ENCODE results near the gene ARHGAP6.

The ARHGAP6 gene

GRCh38 chrX:11215191-11215921 is 450.4 kb downstream of the ARHGAP6 start:
- DNase-seq (ENCODE audit: low read depth) = no peak

GRCh38 chrX:11214346-11215190 is 451.2 kb downstream of the ARHGAP6 start:
- DNase-seq (ENCODE audit: low read depth) = no peak

- no peak for DNase-seq (ENCODE audit: low read depth)
These were observed 453.0 kb downstream of the ARHGAP6 start for GRCh38 chrX:11212741-11213140.

GRCh38 chrX:11210415-11210801 is 455.3 kb downstream of the ARHGAP6 start:
- no peak for DNase-seq (ENCODE audit: low read depth)

GRCh38 chrX:11209798-11210414 is 455.8 kb downstream of the ARHGAP6 start:
- DNase-seq (ENCODE audit: low read depth) = no peak

GRCh38 chrX:11206716-11207115 is 459.0 kb downstream of the ARHGAP6 start:
- no peak for DNase-seq (ENCODE audit: low read depth)

GRCh38 chrX:11205796-11206195 is 459.9 kb downstream of the ARHGAP6 start:
- no peak for DNase-seq (ENCODE audit: low read depth)

- no peak for DNase-seq (ENCODE audit: low read depth)
These were observed 468.0 kb downstream of the ARHGAP6 start for GRCh38 chrX:11197671-11198070.

- no peak for DNase-seq (ENCODE audit: low read depth)
These were observed 469.2 kb downstream of the ARHGAP6 start for GRCh38 chrX:11196476-11196875.

- DNase-seq (ENCODE audit: low read depth) = no peak
These were observed 472.7 kb downstream of the ARHGAP6 start for GRCh38 chrX:11193035-11193469.

GRCh38 chrX:11190745-11191510 is 474.8 kb downstream of the ARHGAP6 start:
- no peak for DNase-seq (ENCODE audit: low read depth)

- no peak for DNase-seq (ENCODE audit: low read depth)
These were observed 476.6 kb downstream of the ARHGAP6 start for GRCh38 chrX:11189097-11189496.

- DNase-seq (ENCODE audit: low read depth) = no peak
These were observed 477.1 kb downstream of the ARHGAP6 start for GRCh38 chrX:11188664-11189063.

- DNase-seq (ENCODE audit: low read depth) = no peak
These were observed 478.7 kb downstream of the ARHGAP6 start for GRCh38 chrX:11187001-11187400.

- no peak for DNase-seq (ENCODE audit: low read depth)
These were observed 479.9 kb downstream of the ARHGAP6 start for GRCh38 chrX:11185861-11186260.

GRCh38 chrX:11180571-11180970 is 485.1 kb downstream of the ARHGAP6 start:
- no peak for DNase-seq (ENCODE audit: low read depth)

- DNase-seq (ENCODE audit: low read depth) = no peak
These were observed 493.3 kb downstream of the ARHGAP6 start for GRCh38 chrX:11172415-11172814.

- no peak for DNase-seq (ENCODE audit: low read depth)
These were observed 493.8 kb downstream of the ARHGAP6 start for GRCh38 chrX:11171956-11172355.

GRCh38 chrX:11164433-11164832 is 501.3 kb downstream of the ARHGAP6 start:
- no peak for DNase-seq (ENCODE audit: low read depth)

GRCh38 chrX:11159149-11159548 is 506.6 kb downstream of the ARHGAP6 start:
- DNase-seq (ENCODE audit: low read depth) = no peak

GRCh38 chrX:11151799-11152559 is 513.7 kb downstream of the ARHGAP6 start:
- DNase-seq (ENCODE audit: low read depth) = no peak
